ENCODE results near the gene RBPJ. TPM values are rescaled to one million over a fixed set of nuclear protein-coding genes. Genes with fewer than 3 reads are reported as not detected.

The RBPJ gene
- total RNA-seq, 4 donors from 2014 or later = 42.9 to 238 (median 75.2) TPM

GRCh38 chr4:26474551-26474950, 153.7 kb downstream of the RBPJ start:
- DNase-seq = no peak
- intact Hi-C loops (cut with DNase I; ENCODE audit: low total_unique reads) = no loop called here
- TF ChIP-seq CTCF (IDR thresholded peaks at IDR 0.05) = no peak
- no peak for TF ChIP-seq POLR2A (IDR thresholded peaks at IDR 0.05)
- H3K4me1 ChIP-seq = no peaks in the 10 kb centered on the region
- no peak overlapping the region for H3K4me3 ChIP-seq
- no peak overlapping the region for H3K27ac ChIP-seq
- no peaks in the 10 kb centered on the region for H3K27me3 ChIP-seq
- H3K9me3 ChIP-seq = no peaks in the 10 kb centered on the region
- H3K36me3 ChIP-seq = no peaks in the 10 kb centered on the region

- Histone ChIP-seq H3K4me3 (no peak overlapping the region), H3K9me3 (no peaks in the 10 kb centered on the region), H3K27me3 (no peaks in the 10 kb centered on the region), H3K4me1 (no peaks in the 10 kb centered on the region), H3K36me3 (no peaks in the 10 kb centered on the region), H3K27ac (no peak overlapping the region)
- TF ChIP-seq CTCF (IDR thresholded peaks at IDR 0.05) = no peak
- no peak for TF ChIP-seq POLR2A (IDR thresholded peaks at IDR 0.05)
- intact Hi-C loops (cut with DNase I; ENCODE audit: low total_unique reads) = no loop called here
- DNase-seq = no peak
These were observed 154.9 kb downstream of the RBPJ start for GRCh38 chr4:26475716-26476115.

DNA sequence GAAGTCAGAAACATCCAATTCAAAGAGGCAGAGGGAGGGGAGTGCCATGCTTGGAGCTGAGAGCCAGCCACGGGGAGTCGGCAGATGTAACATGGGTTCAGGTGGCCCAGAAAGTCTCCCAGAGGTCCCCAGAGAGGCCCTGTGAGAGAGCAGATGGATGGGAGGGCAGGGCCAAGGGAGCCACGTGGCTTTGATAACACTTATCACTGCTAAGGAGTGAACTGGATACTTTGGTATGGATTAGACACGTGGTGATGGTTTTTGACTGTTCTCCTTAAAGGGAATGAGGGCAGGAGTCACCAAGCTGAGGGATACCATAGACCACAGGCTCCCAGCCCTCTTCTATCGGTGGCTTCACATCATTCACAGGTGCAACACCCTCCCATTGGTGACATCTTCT, 155.7 kb downstream of the RBPJ start:
- intact Hi-C loops (cut with DNase I; ENCODE audit: low total_unique reads) = no loop called here
- TF ChIP-seq POLR2A (IDR thresholded peaks at IDR 0.05) (no peak), CTCF (IDR thresholded peaks at IDR 0.05) (no peak)
- H3K4me3 ChIP-seq = no peak overlapping the region

GRCh38 chr4:26478330-26478729, 157.5 kb downstream of the RBPJ start:
- H3K4me1 ChIP-seq = no peaks in the 10 kb centered on the region
- intact Hi-C loops (cut with DNase I; ENCODE audit: low total_unique reads) = no loop called here
- no peaks in the 10 kb centered on the region for H3K36me3 ChIP-seq
- no peak for DNase-seq
- no peak overlapping the region for H3K4me3 ChIP-seq
- TF ChIP-seq POLR2A (IDR thresholded peaks at IDR 0.05) (no peak), CTCF (IDR thresholded peaks at IDR 0.05) (no peak)
- no peaks in the 10 kb centered on the region for H3K9me3 ChIP-seq
- H3K27me3 ChIP-seq = no peaks in the 10 kb centered on the region
- H3K27ac ChIP-seq = peak overlapping the region in 1 of 2 donors; percentile 36

More for the DNA sequence above, 155.7 kb downstream of the RBPJ start:
- no peak overlapping the region for H3K27ac ChIP-seq
- no peaks in the 10 kb centered on the region for H3K9me3 ChIP-seq
- H3K27me3 ChIP-seq = no peaks in the 10 kb centered on the region
- no peak for DNase-seq
- H3K36me3 ChIP-seq = no peaks in the 10 kb centered on the region
- H3K4me1 ChIP-seq = no peaks in the 10 kb centered on the region

GRCh38 chr4:26482508-26483462, 162.0 kb downstream of the RBPJ start:
- no peaks in the 10 kb centered on the region for H3K36me3 ChIP-seq
- no peaks in the 10 kb centered on the region for H3K9me3 ChIP-seq
- no peaks in the 10 kb centered on the region for H3K4me1 ChIP-seq
- DNase-seq = peak in 1 of 2 donors; percentile 60
- H3K27ac ChIP-seq = peak overlapping the region; percentile 56 to 85
- intact Hi-C loops (cut with DNase I; ENCODE audit: low total_unique reads) = no loop called here
- no peak overlapping the region for H3K4me3 ChIP-seq
- no peaks in the 10 kb centered on the region for H3K27me3 ChIP-seq
- TF ChIP-seq POLR2A (IDR thresholded peaks at IDR 0.05) = no peak
- no peak for TF ChIP-seq CTCF (IDR thresholded peaks at IDR 0.05)
